ENCODE measurements around the gene PRIMPOL. TPM values are rescaled to one million over a fixed set of nuclear protein-coding genes. Genes with fewer than 3 reads are reported as not detected.
"Not testable (repeated sequence)": the region's sequence is repeated elsewhere in the genome, so short reads cannot be mapped to it uniquely, and the experiment has no call there.

The PRIMPOL gene
- polyA plus RNA-seq (2013, experiment 1 of 2; ENCODE audit: insufficient read length) = 15.3 TPM
- polyA plus RNA-seq (2013, experiment 2 of 2; ENCODE audit: insufficient read length) = 9.0 TPM

DNA sequence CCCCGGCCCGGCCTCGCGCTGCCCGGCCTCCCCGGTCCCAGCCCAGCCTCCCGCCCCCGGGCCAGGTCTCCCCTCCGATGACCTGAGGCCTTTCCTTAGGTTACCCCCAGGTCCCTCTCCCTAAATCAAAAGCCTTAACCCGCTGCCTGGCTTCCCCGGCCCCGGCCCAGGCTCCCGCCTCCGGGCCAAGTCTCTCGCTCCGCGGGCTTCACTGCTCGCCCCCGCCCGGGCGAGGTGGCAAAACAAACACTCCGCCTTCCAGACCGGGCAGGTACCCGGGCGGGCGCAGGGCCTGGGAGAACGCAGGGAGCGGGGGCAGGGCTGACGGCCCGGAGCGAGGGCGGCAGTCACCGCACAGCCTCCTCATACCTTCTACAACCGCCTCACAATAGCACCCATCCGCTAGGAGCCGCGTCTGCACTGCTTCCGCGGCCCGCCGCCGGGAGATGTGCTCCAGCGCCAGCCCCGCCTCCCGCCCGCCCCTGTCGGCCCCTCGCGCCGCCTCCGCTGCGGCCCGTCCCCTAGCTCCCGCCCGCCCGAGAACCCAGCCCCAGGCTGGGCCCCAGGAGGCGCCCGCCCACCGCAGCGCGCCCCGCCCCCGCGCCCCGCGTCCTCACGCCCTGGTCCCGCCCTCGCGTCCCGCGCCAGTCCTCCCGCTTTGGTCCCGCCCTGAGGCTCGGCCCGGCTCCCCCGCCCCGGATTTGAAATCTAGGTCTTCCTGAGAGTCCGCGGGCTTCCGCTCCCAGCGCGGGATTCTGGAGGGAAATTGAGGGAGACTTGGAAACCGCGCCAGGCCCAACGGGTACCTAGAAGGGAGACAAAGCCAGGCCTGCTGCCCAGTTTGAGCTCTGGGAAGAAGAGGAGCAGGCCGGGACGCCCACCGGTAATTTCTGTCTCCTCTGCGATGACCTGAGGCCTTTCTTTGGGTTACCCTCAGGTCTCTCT is at the start of gene PRIMPOL, which contains the start of gene CASP3:
Gene PRIMPOL, plus strand, starts transcription at position 713 of the 945 bp plus-strand sequence. CDS start 7,403 bp downstream, outside the sequence.
Gene CASP3, minus strand, starts transcription at position 422 of the 945 bp plus-strand sequence. CDS start 10,994 bp downstream, outside the sequence.
- peak; percentile 96 for DNase-seq

DNA sequence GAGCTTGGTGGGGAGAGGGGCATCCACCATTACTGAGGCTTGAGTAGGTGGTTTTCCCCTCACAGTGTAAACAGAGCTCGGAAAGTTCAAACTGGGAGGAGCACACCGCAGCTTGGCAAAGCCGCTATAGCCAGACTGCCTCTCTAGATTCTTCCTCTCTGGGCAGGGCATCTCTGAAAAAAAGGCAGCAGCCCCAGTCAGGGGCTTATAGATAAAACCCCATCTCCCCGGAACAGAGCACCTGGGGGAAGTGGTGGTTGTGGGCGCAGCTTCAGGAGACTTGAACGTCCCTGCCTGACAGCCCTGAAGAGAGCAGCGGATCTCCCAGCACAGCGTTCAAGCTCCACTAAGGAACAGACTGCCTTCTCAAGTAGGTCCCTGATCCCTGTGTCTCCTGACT is 48.6 kb upstream of the PRIMPOL start:
- not testable (repeated sequence) for DNase-seq

GRCh38 chr4:184602857-184603256 is 46.7 kb upstream of the PRIMPOL start:
- not testable (repeated sequence) for DNase-seq

GRCh38 chr4:184607429-184607828 is 42.1 kb upstream of the PRIMPOL start:
- not testable (repeated sequence) for DNase-seq

DNA sequence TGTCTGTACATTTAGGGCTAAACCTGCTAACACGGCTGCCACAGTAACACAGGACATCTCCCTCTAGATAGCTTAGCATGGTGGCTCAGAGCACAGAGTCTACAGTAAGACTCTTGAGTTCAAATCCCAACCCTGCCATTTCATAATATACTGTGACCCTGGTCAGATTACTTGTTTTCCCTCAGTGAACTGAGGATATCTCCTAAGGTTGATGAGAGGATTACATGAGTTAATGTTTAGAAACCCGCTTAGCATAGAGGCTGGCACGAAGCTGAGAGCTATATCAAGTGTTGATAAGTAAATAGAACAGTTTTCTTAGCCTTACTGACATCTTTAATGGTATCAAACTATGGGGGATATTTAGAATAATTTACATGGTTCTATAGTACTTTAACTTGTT is 37.5 kb upstream of the PRIMPOL start:
- no peak for DNase-seq

- DNase-seq = no peak
Measured at GRCh38 chr4:184613405-184613804, 36.1 kb upstream of the PRIMPOL start.

DNA sequence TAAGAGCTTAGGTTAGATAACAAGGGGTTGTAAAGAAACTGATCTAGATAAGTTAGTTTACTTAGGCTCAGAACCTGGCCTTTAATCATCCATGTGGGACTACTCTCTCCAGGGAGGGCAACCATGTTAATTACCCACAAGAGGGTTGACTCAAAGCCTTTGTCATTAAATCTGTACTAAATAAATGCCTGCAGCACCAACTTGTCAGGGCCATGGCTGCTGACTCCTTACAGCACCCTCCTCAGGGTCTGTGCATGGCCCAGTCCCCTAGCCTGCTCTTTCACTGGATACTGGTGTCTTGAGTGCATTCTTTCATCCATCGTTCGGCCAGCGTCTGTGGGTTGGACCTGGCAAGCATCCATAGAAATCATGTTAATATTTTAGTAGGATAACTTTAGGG is 35.0 kb upstream of the PRIMPOL start:
- no peak for DNase-seq

GRCh38 chr4:184616168-184616567 is 33.4 kb upstream of the PRIMPOL start:
- DNase-seq = not testable (repeated sequence)

DNA sequence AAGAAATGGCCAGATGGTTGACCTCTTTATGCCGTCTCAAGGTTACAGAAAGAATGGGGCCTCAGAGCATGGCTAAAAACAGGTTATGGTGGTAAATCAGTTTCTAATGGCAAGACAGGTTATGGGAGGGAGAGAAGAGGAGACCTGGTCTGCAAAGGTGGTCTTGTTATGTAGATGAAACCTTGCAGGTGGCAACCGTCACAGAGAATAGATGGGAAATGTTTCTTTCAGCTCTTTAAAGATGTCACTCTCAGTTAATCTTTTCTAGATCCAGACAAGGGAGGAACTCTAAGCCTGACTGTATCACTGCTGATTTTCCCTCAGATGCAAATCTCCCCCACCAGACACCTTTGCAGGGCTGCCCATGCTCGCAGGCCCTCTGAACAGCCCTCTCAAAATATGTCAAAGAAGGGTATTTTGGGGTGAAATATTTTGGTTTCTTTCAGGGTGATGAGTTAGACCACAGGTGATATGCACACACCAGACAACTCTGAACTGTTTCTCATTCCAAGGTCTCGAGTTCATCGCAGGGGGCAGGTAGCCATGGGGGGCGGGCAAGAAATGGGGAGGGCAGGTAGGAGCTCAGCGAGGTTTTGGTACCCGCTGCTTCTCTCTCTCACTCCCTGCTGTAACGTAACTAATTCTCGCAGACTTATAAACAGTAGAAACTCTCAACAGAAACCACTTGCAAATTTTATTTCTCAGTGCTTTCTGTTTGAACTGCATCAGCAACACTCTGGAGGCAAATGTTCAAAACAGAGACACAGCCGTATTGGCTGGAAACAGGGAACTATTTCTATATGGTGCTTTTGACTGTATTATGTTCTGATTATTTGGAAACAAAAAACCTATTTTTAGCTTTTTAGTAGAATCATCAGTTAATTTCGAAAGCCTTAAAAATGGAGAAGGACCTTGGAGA is 32.6 kb upstream of the PRIMPOL start:
- DNase-seq = no peak

DNA sequence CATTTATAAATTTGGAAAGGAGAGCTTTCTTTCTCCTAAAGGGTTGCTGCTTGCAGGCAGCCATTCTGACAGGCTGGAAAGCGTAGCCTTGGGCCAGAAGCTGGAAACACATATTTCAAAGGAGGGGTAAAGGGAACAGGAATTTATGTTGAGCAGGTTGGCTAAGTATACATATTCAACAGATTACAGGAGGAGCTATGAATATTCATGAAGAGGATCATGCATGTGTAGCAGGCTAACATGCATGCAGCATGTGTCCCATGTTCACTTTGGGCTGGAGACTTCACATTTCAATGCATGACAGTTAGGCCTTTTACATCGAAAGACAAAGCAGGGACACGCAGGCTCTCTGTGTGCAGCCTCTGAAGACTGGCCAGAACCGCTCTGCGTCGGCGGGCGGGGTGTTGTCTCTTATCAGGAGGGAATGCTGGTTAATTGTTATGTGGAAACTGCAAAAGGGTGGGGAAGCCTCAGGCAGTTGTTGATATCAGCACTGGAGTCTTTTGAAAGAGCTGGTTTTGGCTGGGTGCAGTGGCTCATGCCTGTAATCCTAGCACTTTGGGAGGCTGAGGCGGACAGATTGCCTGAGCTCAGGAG is 31.8 kb upstream of the PRIMPOL start:
- DNase-seq = no peak

DNA sequence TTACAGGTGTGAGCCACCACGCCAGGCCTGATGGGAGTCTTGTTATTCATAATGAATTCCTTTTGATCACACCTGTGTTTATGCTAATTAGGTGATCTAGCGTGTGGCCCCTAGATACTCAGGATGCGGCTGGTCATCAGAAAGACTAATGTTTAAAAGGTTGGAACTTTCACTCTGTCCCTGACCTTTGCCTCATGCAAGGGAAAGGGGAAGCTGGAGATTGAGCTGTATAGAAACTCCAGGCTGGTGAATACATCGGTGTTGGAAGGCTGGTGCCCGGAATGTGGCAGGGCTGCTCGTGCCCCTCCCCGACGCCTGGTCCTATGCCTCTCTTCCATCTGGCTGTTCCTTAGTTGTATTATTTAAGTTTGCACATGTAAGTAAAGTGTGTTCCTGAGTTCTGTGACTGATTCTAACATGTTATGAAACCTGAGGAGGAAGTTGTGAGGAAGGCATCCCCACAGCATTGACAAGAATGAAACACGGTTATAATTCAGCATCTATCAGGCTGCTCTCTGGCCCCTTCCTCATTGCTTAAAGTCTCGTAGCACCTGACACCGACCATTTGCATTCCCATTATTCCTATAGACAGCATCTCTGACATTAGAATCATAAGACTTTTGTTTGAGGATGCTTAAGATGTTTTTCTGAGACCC is 29.2 kb upstream of the PRIMPOL start:
- no peak for DNase-seq

DNA sequence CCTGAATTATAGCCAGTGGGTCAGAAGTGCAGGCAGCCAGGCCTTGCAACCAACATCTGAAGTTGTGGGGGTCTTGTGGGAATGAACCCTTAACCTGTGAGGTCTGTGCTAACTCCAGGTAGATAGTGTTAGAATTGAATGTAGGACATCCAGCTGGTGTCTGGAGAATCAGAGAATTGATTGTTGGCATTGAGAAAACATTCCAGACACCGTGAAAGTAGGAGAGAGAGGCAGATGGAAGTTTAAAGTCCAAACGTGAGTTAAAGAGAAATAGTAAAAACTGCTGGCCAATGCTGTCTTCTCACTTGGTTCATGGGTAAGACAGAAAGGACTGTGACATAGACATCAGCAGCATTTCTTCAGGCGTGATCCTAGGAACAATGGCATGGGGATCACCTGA is 28.0 kb upstream of the PRIMPOL start:
- DNase-seq = no peak

GRCh38 chr4:184624504-184624903 is 25.0 kb upstream of the PRIMPOL start:
- not testable (repeated sequence) for DNase-seq

- DNase-seq = no peak
Measured at GRCh38 chr4:184624972-184625554, 24.5 kb upstream of the PRIMPOL start.

GRCh38 chr4:184625783-184626596 is 23.5 kb upstream of the PRIMPOL start:
- not testable (repeated sequence) for DNase-seq

GRCh38 chr4:184628103-184628502 is 21.4 kb upstream of the PRIMPOL start:
- no peak for DNase-seq

DNA sequence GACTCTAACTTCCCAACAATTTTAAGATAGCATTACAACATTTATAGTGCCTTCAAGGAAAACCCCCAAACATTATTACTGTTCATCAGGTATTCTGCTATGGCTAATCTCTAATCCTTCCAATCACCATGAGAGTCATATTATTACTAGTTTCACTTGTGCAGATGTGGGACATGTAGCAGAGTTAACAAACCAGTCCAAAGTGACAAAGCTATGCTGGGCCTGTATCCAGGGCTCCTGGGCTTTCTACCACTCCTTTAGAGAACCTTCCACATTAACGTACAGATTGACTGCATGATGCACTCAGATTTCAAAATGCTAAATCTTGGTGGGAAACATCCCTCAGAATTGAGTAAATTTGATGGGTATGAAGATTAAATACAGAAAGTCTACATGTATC is 16.7 kb upstream of the PRIMPOL start:
- DNase-seq = no peak

GRCh38 chr4:184635381-184635780 is 14.2 kb upstream of the PRIMPOL start:
- no peak for DNase-seq

GRCh38 chr4:184636144-184636543 is 13.4 kb upstream of the PRIMPOL start:
- DNase-seq = no peak

DNA sequence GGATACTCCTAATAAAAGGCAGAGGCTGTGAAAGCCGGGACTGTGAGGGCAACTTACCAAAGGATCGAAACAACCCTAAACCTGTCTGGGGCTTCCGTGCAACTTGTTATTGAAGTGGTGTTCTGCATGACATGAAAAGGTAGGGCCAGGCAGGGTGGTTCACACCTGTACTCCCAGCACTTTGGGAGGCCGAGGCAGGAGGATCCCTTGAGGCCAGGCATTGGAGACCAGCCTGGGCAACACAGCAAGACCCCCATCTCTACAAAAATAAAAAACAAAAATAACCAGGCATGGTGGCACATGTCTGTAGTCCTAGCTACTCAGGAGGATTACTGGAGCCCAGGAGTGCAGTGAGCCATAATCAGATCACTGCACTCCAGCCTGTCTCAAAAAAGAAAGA is 12.6 kb upstream of the PRIMPOL start:
- DNase-seq = no peak

DNA sequence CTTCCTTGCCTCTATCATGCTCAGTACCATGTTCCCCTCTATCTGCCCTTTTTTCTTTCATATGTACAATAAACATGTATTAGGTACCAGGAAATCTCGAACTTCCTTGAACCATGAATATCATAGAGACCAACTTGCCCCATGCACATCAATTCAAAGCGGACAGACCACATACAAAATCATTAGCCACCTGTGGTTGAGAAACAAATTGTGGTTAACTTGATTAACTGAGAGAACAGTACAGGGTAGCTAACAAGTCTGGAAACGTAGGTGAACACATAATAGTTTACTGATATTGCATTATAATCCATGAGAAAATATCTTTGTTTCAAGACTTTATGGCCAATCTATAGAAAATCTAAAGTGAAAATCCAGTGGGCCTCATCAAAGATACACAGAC is 8.5 kb upstream of the PRIMPOL start:
- DNase-seq = no peak
